ENCODE results near the gene SFT2D2.

The SFT2D2 gene

GRCh38 chr1:168218658-168219057 is 7.1 kb upstream of the SFT2D2 start:
- no peak for DNase-seq (ENCODE audit: low read depth, low spot score)
- H3K4me3 ChIP-seq (ENCODE audit: low read length): no peak overlapping the region

GRCh38 chr1:168220470-168220871 is 5.3 kb upstream of the SFT2D2 start:
- DNase-seq (ENCODE audit: low read depth, low spot score): no peak

GRCh38 chr1:168221275-168221674 is 4.5 kb upstream of the SFT2D2 start:
- no peak overlapping the region for H3K4me3 ChIP-seq (ENCODE audit: low read length)
- DNase-seq (ENCODE audit: low read depth, low spot score): no peak

More at GRCh38 chr1:168220470-168220871, 5.3 kb upstream of the SFT2D2 start:
- no peak overlapping the region for H3K4me3 ChIP-seq (ENCODE audit: low read length)

DNA sequence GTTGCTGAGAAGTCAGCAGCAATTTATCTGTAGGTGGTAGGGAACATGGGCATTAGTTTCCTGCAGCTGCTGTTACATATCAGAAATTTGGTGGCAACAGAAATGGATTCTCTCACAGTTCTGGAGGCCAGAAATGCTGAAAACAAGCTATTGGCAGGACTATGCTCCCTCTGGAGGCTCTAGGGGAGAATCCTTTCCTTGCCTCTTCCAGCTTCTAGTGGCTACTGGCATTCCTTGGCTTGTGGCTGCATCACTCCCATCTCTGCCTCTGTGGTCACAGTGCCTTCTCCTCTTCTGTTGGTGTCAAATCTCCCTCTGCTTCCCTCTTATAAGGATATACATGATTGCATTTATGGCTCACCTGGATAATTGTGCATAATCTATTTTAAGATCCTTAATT is 2.5 kb upstream of the SFT2D2 start:
- DNase-seq (ENCODE audit: low read depth, low spot score): no peak
- H3K4me3 ChIP-seq (ENCODE audit: low read length): no peak overlapping the region

DNA sequence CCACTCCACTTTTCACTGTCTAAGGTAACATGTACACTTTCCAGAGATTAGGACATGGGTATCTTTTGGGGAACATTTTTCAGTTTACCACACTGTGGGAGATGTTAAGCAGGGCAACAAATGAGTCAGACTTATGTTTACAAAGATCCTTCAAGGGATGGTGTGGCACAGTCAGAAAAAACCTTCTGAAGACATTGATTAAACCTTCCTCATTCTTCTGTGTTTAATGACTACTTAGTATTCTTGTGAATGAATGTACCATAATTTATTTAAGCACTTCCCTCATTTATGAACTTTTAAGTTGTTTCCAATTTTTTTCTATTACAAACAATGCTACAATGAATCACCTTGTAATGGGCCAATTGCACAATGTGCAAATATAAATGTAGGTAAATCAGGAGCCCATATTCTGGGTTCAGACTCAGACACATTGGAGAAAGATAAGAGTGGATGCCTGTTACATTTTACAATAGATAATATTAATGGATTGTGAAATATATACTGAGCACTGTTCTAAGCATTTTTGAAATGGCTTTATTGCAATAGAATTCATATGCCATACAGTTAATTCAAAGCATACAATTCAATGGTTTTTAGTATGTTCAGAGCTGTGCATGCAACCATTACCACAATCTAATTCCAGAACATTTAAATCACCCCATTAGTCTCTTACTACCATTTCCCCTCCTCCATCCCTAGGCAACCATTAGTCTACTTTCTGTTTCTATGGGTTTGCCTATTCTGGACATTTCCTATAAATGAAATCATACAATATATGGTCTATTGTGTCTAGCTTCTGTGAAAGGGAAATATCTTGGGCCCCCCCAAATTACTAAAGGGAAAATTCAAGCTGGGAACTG is 1.9 kb upstream of the SFT2D2 start:
- no peak overlapping the region for H3K4me3 ChIP-seq (ENCODE audit: low read length)
- DNase-seq (ENCODE audit: low read depth, low spot score): no peak

GRCh38 chr1:168224991-168225390 is 813 bp upstream of the SFT2D2 start:
- peak overlapping the region; percentile 83 for H3K4me3 ChIP-seq (ENCODE audit: low read length)
- DNase-seq (ENCODE audit: low read depth, low spot score): no peak

- H3K4me3 ChIP-seq (ENCODE audit: low read length): no peak overlapping the region
- no peak for DNase-seq (ENCODE audit: low read depth, low spot score)
These were observed 1.8 kb downstream of the SFT2D2 start for GRCh38 chr1:168227620-168228019.

DNA sequence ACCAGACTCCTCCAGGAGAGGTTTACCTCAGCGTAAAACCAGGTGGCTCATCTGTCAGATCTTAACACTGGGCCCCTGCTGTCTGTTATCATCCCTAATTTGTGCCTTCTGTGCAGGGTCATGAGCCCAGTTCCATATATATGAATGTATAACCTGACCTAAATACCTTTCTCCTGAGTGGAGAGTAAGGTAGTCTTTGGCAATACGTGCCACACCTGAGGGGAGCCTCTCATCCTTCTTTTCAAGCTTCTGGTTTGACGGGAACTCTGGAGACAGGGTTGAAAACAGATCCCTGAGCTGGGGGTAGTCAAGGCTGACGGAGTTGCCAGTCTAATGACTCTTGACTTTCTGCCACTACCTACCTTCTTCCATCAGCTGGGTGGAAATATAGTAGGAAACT is 4.1 kb downstream of the SFT2D2 start:
- no peak overlapping the region for H3K4me3 ChIP-seq (ENCODE audit: low read length)
- DNase-seq (ENCODE audit: low read depth, low spot score): no peak

- no peak overlapping the region for H3K4me3 ChIP-seq (ENCODE audit: low read length)
- no peak for DNase-seq (ENCODE audit: low read depth, low spot score)
These were observed 4.9 kb downstream of the SFT2D2 start for GRCh38 chr1:168230709-168231108.

- H3K4me3 ChIP-seq (ENCODE audit: low read length): no peak overlapping the region
- DNase-seq (ENCODE audit: low read depth, low spot score): peak; percentile 57
These were observed 9.2 kb downstream of the SFT2D2 start for GRCh38 chr1:168234846-168235547.

GRCh38 chr1:168235548-168235885 is 9.7 kb downstream of the SFT2D2 start:
- no peak for DNase-seq (ENCODE audit: low read depth, low spot score)
- no peak overlapping the region for H3K4me3 ChIP-seq (ENCODE audit: low read length)

DNA sequence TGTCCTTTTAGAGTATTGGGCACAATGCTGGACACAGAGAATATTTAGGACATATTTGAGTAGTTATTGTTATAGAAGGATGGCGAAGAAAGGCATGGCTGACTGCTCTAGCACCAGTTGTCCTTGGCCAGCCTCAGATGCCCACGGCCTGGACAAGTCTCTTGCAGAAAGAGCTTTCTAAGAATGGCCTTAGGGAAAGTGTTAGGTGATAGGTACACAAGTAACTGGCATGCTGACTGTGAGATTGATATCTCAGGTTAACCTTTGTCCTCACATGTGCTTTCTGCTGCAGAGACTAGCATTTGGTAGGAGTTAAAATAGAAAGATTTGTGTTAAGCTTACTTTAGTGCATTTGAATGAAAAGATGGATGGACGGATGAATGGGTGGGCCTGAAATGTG is 10.1 kb downstream of the SFT2D2 start:
- no peak for DNase-seq (ENCODE audit: low read depth, low spot score)
- H3K4me3 ChIP-seq (ENCODE audit: low read length): no peak overlapping the region

DNA sequence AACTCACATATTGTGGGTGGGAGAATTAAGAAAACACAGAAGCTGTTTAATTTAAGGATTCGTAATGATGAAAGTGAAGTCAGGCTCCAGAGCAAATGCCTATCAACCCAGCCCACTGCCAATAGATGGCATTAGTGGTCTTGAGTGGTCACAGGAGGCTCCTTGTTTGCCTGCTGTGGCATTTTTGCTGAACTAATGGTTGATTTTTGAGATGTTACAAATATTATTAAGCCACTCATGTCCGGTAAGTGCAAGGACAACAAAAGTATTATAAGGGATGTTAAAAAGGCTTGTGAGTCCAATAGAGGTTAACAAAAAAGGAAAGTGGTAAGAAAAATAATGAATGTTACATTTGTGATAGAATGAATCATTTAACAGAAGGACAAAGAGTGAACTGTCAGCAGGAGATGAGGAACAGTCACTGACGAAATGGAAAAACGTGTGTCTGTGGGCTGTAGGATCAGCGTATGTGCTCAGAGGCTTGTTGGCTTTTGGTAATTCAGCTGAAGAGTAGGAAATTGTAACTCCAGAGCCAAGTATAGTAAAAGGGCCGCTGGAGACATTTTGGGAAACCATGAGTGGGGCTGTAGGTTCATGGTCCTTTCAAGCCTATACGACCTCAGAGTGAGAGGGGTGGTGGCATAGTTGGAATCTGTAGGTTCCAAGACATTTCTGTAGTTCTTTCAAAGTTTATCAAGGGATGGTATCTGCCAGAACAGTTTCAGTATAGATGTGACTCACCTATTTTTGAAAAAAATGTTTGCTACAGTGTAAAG is 11.2 kb downstream of the SFT2D2 start:
- DNase-seq (ENCODE audit: low read depth, low spot score): no peak
- H3K4me3 ChIP-seq (ENCODE audit: low read length): no peak overlapping the region

DNA sequence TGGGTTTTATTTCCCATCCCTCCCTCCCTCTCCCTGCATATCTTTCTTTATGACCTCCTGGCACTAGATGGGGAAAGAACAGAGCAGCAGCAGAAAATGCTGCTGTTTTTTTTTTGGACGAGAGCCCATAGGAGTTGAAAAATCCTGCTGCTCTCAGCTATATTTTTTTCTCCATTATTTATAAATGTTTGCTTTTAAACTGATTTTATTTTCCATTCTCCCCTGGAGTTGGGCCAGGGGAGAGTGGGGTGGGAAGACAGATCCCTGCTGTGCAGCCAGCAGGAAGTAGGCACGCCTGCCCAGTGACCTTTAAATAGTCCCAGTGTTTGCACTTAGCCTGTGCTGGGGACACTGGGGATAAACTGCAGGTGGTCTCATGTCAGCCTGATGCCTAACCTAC is 17.4 kb downstream of the SFT2D2 start:
- DNase-seq (ENCODE audit: low read depth, low spot score): no peak
- H3K4me3 ChIP-seq (ENCODE audit: low read length): no peak overlapping the region

GRCh38 chr1:168243636-168244212 is 17.9 kb downstream of the SFT2D2 start:
- H3K4me3 ChIP-seq (ENCODE audit: low read length): no peak overlapping the region
- peak; percentile 27 for DNase-seq (ENCODE audit: low read depth, low spot score)

DNA sequence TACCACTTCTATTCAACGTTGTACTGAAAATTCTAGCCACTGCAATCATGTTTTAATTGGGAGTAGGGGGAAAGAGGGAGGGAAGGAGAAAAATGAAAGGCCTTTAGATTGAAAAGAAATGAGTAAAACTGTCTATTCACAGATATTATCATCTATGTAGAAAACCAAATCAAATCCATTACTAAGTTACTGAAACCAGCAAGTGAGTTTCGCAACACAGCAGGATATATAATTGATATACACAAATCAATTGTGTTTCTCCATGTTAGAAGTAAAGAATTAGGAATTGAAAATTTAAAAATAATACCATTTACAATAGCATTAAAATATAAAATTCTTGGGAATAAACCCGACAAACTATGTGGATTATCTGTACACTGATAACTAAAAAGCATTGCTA is 19.2 kb downstream of the SFT2D2 start:
- H3K4me3 ChIP-seq (ENCODE audit: low read length): no peak overlapping the region
- no peak for DNase-seq (ENCODE audit: low read depth, low spot score)

DNA sequence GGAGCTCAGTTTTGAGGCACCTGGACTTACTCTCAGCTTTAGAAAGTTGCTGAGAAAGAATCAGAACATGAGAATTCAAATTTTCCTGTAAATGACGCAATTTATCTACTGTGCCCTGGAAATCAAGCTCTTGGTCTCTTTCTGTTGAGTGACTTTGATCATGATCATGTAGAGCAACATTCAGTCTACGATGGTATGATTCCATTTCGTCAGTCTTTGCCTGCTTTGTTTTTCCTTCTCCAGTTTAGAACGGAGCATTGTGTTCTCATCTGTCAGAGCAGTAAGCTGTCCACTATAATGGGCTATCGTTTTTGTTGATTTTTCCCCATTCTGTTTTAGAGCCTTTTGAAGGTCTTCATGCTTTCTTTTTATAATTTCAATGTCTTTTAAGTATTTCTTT is 20.7 kb downstream of the SFT2D2 start:
- no peak overlapping the region for H3K4me3 ChIP-seq (ENCODE audit: low read length)
- DNase-seq (ENCODE audit: low read depth, low spot score): no peak

- DNase-seq (ENCODE audit: low read depth, low spot score): no peak
These were observed 26.5 kb downstream of the SFT2D2 start for GRCh38 chr1:168252204-168252733.

GRCh38 chr1:168256164-168256563 is 30.4 kb downstream of the SFT2D2 start:
- no peak for DNase-seq (ENCODE audit: low read depth, low spot score)
- H3K4me3 ChIP-seq (ENCODE audit: low read length): no peak overlapping the region

More at GRCh38 chr1:168252204-168252733, 26.5 kb downstream of the SFT2D2 start:
- no peak overlapping the region for H3K4me3 ChIP-seq (ENCODE audit: low read length)
